ENCODE results near the gene ZDHHC1. TPM values are rescaled to one million over a fixed set of nuclear protein-coding genes. Genes with fewer than 3 reads are reported as not detected.

The ZDHHC1 gene
- polyA plus RNA-seq, 6 donors from 2014 or later = 0.17 to 0.23 (median 0.21) TPM; not detected in 3

DNA sequence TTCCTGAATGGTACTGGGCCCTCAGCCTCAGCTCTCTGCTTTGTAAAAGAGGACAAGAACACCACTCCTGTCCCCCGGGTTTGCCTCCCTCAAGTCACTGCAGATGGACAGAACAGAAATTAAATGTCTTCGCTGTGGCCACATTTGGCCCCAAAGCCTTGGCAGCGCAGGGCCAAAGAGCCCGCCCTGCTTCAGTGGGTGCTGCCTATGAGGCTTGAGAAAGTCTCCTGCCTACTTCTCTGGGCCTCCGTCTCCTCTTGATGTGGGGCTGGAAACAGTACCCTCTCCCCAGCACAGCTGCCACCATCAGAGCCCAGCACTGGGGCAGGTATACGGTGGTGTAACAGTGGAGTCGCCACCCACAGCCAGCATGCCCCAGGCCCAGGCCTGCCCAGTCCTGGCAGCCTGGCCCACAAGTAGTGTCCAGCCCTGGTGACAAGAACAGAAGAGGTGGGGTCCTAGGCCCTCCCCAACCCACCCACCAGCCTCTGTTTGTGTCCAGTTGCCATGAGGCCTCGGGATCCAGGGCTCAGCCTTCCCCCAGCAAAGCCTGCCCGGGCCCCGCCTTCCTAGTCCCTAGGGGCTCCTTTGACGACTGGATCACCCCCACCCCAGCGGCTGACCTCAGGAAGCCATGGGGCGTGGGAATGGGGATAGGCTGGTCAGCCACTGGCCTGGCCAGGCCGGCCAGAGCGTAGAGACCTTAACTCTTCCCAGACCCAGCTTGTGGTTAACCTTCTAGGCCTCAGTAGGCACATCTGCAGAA is 19.1 kb downstream of the ZDHHC1 start:
- no peak for ATAC-seq (ENCODE audit: low read depth in 2 of 2)
- peaks cover 20 to 48% (median 43%) of the 10 kb centered on the region in 3 donors for H3K27me3 Mint-ChIP-seq
- H3K27ac Mint-ChIP-seq = no peak overlapping the region
- H3K9me3 Mint-ChIP-seq = no peaks in the 10 kb centered on the region
- H3K4me1 Mint-ChIP-seq = peaks cover 10 to 21% (median 14%) of the 10 kb centered on the region in 3 donors
- no peak for DNase-seq
- no peaks in the 10 kb centered on the region for H3K36me3 Mint-ChIP-seq
- H3K4me3 Mint-ChIP-seq = peak overlapping the region in 1 of 8 donors; percentile 19

DNA sequence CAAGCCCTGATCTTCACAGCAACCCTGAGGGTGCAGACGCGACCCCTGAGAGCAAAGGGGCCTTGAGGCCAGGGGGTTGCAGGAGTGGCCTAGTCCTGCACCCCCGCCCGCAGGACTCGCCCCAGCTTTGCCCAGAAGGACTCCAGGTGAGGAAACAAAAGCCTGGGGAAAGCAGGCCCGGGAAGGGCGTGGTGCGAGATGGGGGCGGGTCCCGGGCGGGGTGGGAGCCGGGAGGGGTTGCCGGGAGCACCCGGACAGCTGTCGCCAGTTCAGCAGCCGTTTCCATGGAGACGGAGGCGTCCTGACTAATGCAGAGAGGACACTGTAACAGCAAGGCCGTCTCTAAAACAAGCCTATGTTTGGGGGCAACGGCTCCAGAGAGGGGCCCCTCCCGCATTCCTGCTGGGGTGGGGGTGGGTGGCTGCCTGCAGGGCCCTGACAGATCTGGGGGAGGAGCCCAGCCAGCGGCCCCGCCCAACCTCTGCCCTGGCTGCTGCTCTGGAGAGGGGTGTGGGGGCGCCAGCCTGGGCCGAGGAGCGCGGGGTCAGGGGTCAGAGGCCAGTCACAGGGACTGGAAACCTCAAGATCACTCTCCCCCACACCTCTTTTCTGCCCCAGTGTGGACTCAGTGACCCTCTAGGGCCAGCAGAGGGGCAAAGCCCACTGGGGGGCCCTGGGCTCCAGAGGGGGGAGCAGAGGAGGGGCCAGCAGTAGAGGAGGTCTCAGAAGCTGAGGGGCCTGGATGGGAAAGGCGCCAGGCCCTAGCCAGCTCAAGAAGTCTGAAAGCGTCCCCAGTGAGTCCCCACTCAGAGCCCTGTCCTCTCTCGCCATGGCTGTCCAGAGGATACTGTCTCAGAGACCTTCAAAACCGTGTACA is 19.9 kb downstream of the ZDHHC1 start:
- Mint-ChIP-seq H3K9me3 (no peaks in the 10 kb centered on the region), H3K27ac (no peak overlapping the region), H3K27me3 (peaks cover 16 to 50% (median 44%) of the 10 kb centered on the region in 3 donors), H3K4me1 (peaks cover 10 to 21% (median 19%) of the 10 kb centered on the region in 3 donors), H3K36me3 (no peaks in the 10 kb centered on the region), H3K4me3 (no peak overlapping the region)
- ATAC-seq (ENCODE audit: low read depth in 2 of 2) (no peak), DNase-seq (no peak)

DNA sequence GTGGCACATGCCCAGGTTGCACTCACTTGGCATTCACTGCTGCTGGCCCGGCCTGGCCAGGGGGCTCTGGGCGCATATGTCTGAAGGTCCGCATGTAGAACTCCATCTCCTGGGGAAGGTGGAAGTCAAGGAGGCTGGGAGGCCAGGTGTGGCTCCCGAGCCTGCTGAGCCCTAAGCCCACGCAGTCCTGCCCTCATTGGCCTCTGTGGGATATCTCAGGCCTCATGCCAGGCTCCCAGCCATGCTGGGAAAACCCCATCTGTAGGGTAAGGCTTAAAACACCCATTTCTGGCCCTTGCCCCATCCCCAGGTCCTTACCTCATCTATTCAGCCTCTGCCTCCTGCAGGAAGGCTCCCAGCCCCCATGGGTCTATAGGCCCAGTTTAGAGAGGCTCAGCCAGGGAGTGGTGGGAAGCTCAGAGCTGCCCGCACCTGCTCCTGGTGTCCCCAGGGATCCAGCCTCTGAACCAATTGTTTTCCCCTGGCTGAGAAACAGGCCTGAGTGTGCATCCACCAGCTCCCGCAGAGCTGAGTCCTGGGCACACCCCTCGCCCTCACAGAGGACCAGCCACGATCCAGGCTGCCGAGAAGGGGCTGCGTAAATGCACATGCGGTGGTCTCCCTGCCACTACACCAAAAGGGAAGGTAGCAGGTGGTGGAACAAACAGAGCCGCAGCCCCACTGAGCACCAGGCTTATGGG is 20.7 kb downstream of the ZDHHC1 start:
- Mint-ChIP-seq H3K27me3 (peaks cover 16 to 58% (median 47%) of the 10 kb centered on the region in 3 donors), H3K27ac (peak overlapping the region in 1 of 6 donors; percentile 59), H3K9me3 (no peaks in the 10 kb centered on the region), H3K4me1 (peaks cover 13 to 29% (median 24%) of the 10 kb centered on the region in 3 donors), H3K4me3 (peak overlapping the region in 4 of 8 donors; percentile 19 to 73 (median 38)), H3K36me3 (no peaks in the 10 kb centered on the region)
- ATAC-seq (ENCODE audit: low read depth in 2 of 2) (no peak), DNase-seq (no peak)

- Mint-ChIP-seq H3K9me3 (no peaks in the 10 kb centered on the region), H3K36me3 (no peaks in the 10 kb centered on the region), H3K27me3 (peaks cover 16 to 62% (median 47%) of the 10 kb centered on the region in 3 donors), H3K27ac (no peak overlapping the region), H3K4me1 (peaks cover 18 to 34% (median 30%) of the 10 kb centered on the region in 3 donors), H3K4me3 (peak overlapping the region; percentile 20 to 73 (median 56))
- no peak for DNase-seq
- ATAC-seq (ENCODE audit: low read depth in 2 of 2) = no peak
These were observed 21.2 kb downstream of the ZDHHC1 start for GRCh38 chr16:67395105-67395457.

GRCh38 chr16:67394155-67395104 is 21.8 kb downstream of the ZDHHC1 start:
- DNase-seq (peak; percentile 27), ATAC-seq (ENCODE audit: low read depth in 2 of 2) (peak; percentile 61 to 67)
- Mint-ChIP-seq H3K27ac (peak overlapping the region in 3 of 6 donors; percentile 72 to 97 (median 83)), H3K9me3 (no peaks in the 10 kb centered on the region), H3K27me3 (peaks cover 16 to 62% (median 47%) of the 10 kb centered on the region in 3 donors), H3K36me3 (no peaks in the 10 kb centered on the region), H3K4me3 (peak overlapping the region; percentile 44 to 91 (median 85)), H3K4me1 (peaks cover 21 to 35% (median 33%) of the 10 kb centered on the region in 3 donors)

- Mint-ChIP-seq H3K4me3 (peak overlapping the region; percentile 44 to 91 (median 85)), H3K36me3 (no peaks in the 10 kb centered on the region), H3K27me3 (peaks cover 16 to 62% (median 47%) of the 10 kb centered on the region in 3 donors), H3K4me1 (peaks cover 22 to 35% (median 33%) of the 10 kb centered on the region in 3 donors), H3K9me3 (no peaks in the 10 kb centered on the region), H3K27ac (peak overlapping the region in 2 of 6 donors; percentile 72 to 97)
- ATAC-seq (ENCODE audit: low read depth in 2 of 2) (no peak), DNase-seq (no peak)
These were observed 22.5 kb downstream of the ZDHHC1 start for GRCh38 chr16:67393788-67394154.

DNA sequence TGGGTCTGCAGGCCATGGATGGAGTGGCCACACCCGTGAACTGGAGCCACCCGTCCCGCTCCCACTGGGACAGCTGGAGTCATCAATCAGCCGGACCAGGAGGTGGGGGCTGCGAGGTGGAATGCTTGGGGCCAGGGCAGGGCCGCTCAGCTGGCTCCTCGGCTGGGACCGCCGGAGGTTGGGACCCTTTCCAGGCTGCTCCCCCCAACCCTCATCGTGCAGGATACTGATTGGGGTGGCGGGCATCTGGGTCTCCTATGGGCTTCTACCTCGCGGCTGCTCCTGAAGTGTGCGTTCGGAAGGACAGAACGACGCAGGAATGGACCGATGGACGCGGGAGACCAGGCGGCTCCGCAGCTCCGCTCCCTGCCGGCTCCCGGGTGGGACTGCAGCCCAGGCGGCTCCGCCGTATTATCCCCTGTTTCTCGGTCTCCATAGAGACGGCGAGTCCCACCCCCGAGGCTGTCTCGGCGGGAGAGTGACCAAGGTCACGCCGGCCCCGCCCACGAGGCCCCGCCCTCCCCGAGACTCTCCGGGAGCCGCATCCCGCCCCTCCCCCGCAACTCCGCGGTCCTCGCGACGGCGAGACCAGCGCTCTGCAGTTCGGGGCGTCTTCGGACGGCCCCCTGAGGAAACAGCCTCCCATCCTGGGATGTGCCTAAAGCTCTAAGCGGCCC is 23.0 kb downstream of the ZDHHC1 start, which contains the start of gene TPPP3:
TPPP3 (minus strand) TSS at position 388 of the 677 bp plus-strand sequence. CDS start 2,387 bp downstream, outside the sequence.
- Mint-ChIP-seq H3K36me3 (no peaks in the 10 kb centered on the region), H3K27ac (peak within 1 kb of the TSS in 4 of 6 donors; percentile 71 to 97 (median 78)), H3K4me1 (peaks cover 22 to 35% (median 33%) of the 10 kb centered on the region in 3 donors), H3K4me3 (peak within 1 kb of the TSS; percentile 44 to 91 (median 85)), H3K27me3 (peaks cover 16 to 58% (median 44%) of the 10 kb centered on the region in 3 donors), H3K9me3 (no peaks in the 10 kb centered on the region)
- ATAC-seq (ENCODE audit: low read depth in 2 of 2) (peak; percentile 41 to 52), DNase-seq (peak; percentile 21)

- peaks cover 22 to 35% (median 33%) of the 10 kb centered on the region in 3 donors for H3K4me1 Mint-ChIP-seq
- ATAC-seq (ENCODE audit: low read depth in 2 of 2) = no peak
- no peaks in the 10 kb centered on the region for H3K36me3 Mint-ChIP-seq
- DNase-seq = no peak
- H3K27ac Mint-ChIP-seq = peak overlapping the region in 2 of 6 donors; percentile 48 to 71
- no peaks in the 10 kb centered on the region for H3K9me3 Mint-ChIP-seq
- peaks cover 16 to 56% (median 41%) of the 10 kb centered on the region in 3 donors for H3K27me3 Mint-ChIP-seq
- peak overlapping the region in 6 of 8 donors; percentile 25 to 87 (median 47) for H3K4me3 Mint-ChIP-seq
These were observed 23.8 kb downstream of the ZDHHC1 start for GRCh38 chr16:67392301-67393059.

DNA sequence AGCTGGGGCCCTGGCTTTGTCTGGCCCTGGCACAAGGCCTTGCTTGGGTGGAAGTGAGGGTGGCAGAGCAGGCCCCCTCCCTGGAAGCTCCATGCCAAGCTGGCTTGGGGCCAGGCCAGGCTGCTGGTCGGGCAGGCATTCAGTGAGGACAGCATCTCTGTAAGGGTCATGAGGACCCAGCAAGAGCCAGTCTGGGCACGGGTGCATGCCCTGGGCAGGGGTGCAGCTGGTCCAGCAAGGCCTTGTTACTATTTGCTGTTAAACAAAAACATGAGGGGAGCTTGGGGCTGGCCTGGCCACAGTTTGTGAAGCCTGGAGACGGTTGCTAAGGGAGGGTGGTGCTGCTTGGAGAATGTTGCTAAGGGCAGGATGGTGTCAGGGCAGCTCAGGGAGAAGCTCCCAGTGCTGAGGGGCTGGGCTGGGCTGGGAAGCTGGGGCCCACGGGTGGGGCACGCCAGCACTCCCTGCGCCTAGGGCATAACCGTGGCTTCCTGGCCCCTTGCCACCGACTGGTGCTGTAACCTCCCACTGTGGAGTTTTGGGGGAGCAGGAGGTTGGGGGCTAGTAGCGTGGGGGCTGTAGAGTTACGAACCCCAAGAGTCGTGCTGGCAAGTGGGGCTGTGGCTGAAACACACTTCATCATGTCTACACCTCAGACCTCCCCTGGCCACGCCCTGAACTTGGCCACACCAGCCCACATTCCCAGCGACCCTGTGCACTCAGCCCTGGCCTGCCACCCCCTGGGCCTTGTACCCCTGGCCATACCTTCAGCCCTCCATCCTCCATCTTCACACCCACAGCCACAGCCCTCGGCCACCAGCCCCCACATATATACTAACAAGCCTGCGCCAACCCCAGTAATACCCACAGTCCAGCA is 24.6 kb downstream of the ZDHHC1 start:
- H3K9me3 Mint-ChIP-seq = no peaks in the 10 kb centered on the region
- peak overlapping the region in 7 of 8 donors; percentile 15 to 76 (median 42) for H3K4me3 Mint-ChIP-seq
- peaks cover 16 to 56% (median 41%) of the 10 kb centered on the region in 3 donors for H3K27me3 Mint-ChIP-seq
- H3K4me1 Mint-ChIP-seq = peaks cover 22 to 35% (median 33%) of the 10 kb centered on the region in 3 donors
- H3K27ac Mint-ChIP-seq = peak overlapping the region in 4 of 6 donors; percentile 33 to 71 (median 42)
- DNase-seq = no peak
- ATAC-seq (ENCODE audit: low read depth in 2 of 2) = no peak
- H3K36me3 Mint-ChIP-seq = no peaks in the 10 kb centered on the region

GRCh38 chr16:67390816-67391423 is 25.4 kb downstream of the ZDHHC1 start:
- Mint-ChIP-seq H3K9me3 (no peaks in the 10 kb centered on the region), H3K4me3 (no peak overlapping the region), H3K4me1 (peaks cover 22 to 35% (median 33%) of the 10 kb centered on the region in 3 donors), H3K36me3 (no peaks in the 10 kb centered on the region), H3K27me3 (peaks cover 16 to 55% (median 41%) of the 10 kb centered on the region in 3 donors), H3K27ac (peak overlapping the region in 3 of 6 donors; percentile 33 to 78 (median 75))
- no peak for ATAC-seq (ENCODE audit: low read depth in 2 of 2)
- DNase-seq = no peak
